Measurements from ENCODE around the gene ATF6B.
A peak's percentile ranks its signal among the peaks of the same experiment; 100 is the strongest.
"Not testable (repeated sequence)": the region's sequence is repeated elsewhere in the genome, so short reads cannot be mapped to it uniquely, and the experiment has no call there.

Gene ATF6B

GRCh38 chr6:32154514-32155161 is 26.6 kb upstream of the ATF6B start:
- no peak for DNase-seq (ENCODE audit: low read depth in 2 of 2)

GRCh38 chr6:32153564-32154513 is 25.8 kb upstream of the ATF6B start, which contains the start of gene PPT2:
Gene PPT2, plus strand, starts transcription at chr6:32154141. Its CDS starts 454 bp downstream, at chr6:32154595.
- DNase-seq (ENCODE audit: low read depth in 2 of 2), result peak; percentile 74 to 79

GRCh38 chr6:32152769-32153563 is 24.9 kb upstream of the ATF6B start:
- no peak for DNase-seq (ENCODE audit: low read depth in 2 of 2)

GRCh38 chr6:32151863-32152768 is 24.1 kb upstream of the ATF6B start, which contains the start of gene PRRT1:
Gene PRRT1, minus strand, starts transcription at chr6:32151939. Its CDS starts 112 bp downstream, at chr6:32151827.
- no peak for DNase-seq (ENCODE audit: low read depth in 2 of 2)

- no peak for DNase-seq (ENCODE audit: low read depth in 2 of 2)
Measured at GRCh38 chr6:32151181-32151862, 23.3 kb upstream of the ATF6B start.

GRCh38 chr6:32149932-32150870 is 22.2 kb upstream of the ATF6B start:
- no peak for DNase-seq (ENCODE audit: low read depth in 2 of 2)

- DNase-seq (ENCODE audit: low read depth in 2 of 2), result no peak
Measured at GRCh38 chr6:32149092-32149755, 21.2 kb upstream of the ATF6B start.

- DNase-seq (ENCODE audit: low read depth in 2 of 2), result peak; percentile 44 to 67
Measured at GRCh38 chr6:32148289-32149091, 20.4 kb upstream of the ATF6B start.

- no peak for DNase-seq (ENCODE audit: low read depth in 2 of 2)
Measured at GRCh38 chr6:32147401-32148132, 19.5 kb upstream of the ATF6B start.

- no peak for DNase-seq (ENCODE audit: low read depth in 2 of 2)
Measured at GRCh38 chr6:32146687-32147086, 18.6 kb upstream of the ATF6B start.

- no peak for DNase-seq (ENCODE audit: low read depth in 2 of 2)
Measured at GRCh38 chr6:32146287-32146686, 18.2 kb upstream of the ATF6B start.

- DNase-seq (ENCODE audit: low read depth in 2 of 2), result not testable (repeated sequence)
Measured at GRCh38 chr6:32144238-32144637, 16.2 kb upstream of the ATF6B start.

GRCh38 chr6:32140420-32141046 is 12.5 kb upstream of the ATF6B start:
- no peak for DNase-seq (ENCODE audit: low read depth in 2 of 2)

GRCh38 chr6:32139590-32139989 is 11.5 kb upstream of the ATF6B start:
- DNase-seq (ENCODE audit: low read depth in 2 of 2), result no peak

GRCh38 chr6:32137454-32137853 is 9.4 kb upstream of the ATF6B start:
- DNase-seq (ENCODE audit: low read depth in 2 of 2), result no peak

GRCh38 chr6:32133786-32134185 is 5.7 kb upstream of the ATF6B start:
- no peak for DNase-seq (ENCODE audit: low read depth in 2 of 2)

GRCh38 chr6:32132110-32132509 is 4.1 kb upstream of the ATF6B start:
- DNase-seq (ENCODE audit: low read depth in 2 of 2), result no peak
